ENCODE measurements around the gene SP6.

SP6 gene

DNA sequence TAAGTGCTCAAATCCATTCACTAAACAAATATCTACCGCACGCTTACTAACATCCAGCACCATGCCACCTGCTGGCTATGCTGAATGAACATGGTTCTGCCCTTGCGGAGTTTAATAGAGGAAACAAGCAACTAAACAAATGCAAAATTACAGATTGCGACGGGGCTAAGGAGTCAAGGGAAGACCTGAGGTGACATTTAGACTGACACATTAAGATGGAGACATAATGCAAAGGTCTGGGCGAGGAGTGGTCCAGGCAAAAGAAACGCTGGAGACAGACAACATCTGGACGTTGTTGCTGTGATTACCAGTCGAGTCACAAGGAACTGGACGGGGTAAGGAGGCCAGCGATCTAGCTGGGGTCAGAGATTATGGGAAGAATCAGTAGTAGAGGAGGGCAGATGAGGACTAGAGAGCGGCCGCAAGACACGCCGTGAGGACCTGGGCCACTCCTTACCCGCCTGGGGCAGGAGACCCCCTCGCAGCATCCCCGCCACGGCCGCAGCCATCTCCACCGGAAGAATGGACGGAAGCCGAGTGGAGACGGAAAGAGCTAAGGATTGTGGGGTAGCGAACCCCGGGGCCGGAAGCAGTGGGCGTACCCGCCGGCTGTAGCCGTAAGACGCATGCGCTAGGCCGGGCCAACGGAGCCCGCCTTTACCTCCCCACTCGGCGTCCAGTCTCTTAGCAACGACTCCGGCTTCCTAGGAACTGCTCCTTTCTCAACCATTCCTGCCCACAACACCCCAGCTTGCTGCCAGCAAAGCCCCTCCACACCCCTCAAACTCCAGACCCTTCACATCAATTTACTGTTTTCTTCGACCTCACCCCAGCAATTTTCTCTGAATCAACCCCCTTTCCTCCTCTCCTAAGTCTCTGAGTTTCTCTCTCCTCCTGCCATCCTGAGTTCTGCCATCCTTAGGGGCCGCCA is 19.7 kb downstream of the SP6 start, which contains the start of the genes LRRC46 and MRPL10:
TSS of gene LRRC46 (plus strand) at position 668 of the 931 bp plus-strand sequence. CDS start 320 bp downstream, outside the sequence.
TSS of gene MRPL10 (minus strand) at position 539 of the 931 bp plus-strand sequence. CDS start at position 509, 30 bp downstream.
- peak; percentile 80 to 94 (median 87) for DNase-seq

GRCh38 chr17:47830396-47831002 is 20.5 kb downstream of the SP6 start:
- no peak for DNase-seq

- peak in 2 of 5 experiments; percentile 92 to 95 for DNase-seq
Observed at GRCh38 chr17:47829870-47830269, 21.1 kb downstream of the SP6 start.

- DNase-seq: no peak
Observed at GRCh38 chr17:47823519-47823918, 27.4 kb downstream of the SP6 start.

GRCh38 chr17:47822785-47823184 is 28.2 kb downstream of the SP6 start:
- DNase-seq: no peak

GRCh38 chr17:47821424-47822391 is 29.3 kb downstream of the SP6 start, which contains the start of gene OSBPL7:
Gene OSBPL7, minus strand, starts transcription at chr17:47821794. Its CDS starts 1,516 bp downstream, at chr17:47820278.
- peak; percentile 31 to 89 (median 60) for DNase-seq

DNA sequence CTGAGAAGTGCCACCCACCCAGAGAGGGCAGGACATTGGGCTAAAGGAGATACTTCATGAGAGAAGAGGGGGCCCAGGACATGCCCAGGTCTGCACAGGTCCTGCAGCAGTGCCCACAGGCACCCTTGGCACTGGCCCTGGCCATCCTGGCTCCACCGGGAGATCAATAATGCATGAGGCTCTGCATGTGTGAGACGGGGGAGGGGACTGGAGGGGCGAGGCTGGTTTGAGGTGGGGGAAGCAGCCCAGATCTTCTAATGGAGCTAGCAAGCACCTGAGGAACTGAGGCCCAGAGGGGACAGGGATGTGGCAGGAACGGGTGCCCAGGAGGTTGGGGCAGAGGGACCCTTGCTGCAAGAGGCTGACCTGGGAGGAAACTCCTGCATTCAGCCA is 29.9 kb downstream of the SP6 start:
- no peak for DNase-seq

DNA sequence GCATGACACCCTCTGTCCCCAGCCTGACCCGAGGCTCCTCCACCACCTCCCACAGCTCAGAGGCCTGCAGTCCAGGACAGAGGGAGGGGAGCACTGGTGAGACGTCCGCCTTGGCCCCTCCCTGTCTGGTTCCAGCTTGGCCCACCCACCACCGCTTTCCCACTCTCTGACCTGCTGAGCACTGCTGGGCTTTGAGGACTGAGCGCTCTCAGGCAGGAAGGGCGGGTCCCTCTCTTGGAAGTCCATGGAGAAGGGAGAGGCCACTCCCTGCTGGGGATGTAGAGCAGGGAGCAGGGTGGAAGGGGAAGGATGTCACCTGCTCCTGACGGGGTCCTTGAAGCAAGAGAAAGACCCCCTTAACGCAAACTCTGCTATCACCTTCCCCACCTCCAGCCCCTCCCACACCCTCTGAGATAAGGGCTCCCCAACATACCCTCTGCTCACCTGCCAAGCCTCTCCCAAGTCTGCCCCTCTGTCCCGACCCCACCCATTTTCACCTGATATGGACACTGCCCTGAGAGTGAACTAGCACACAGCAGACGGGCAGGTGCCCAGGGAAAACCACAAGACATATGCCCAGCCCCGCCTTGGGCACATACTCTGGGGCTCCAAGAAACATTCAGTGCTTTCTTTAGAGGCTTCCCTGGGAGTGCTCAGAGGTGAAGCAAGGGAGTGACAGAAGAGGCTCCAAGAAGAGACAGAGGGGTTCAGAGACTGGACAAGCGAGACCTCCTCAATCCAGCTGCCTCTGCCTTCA is 30.8 kb downstream of the SP6 start:
- no peak for DNase-seq

- DNase-seq: no peak
Observed at GRCh38 chr17:47819475-47819874, 31.5 kb downstream of the SP6 start.

- no peak for DNase-seq
Observed at GRCh38 chr17:47818002-47818695, 32.8 kb downstream of the SP6 start.

- DNase-seq: no peak
Observed at GRCh38 chr17:47816947-47817346, 34.0 kb downstream of the SP6 start.

GRCh38 chr17:47816111-47816735 is 34.7 kb downstream of the SP6 start:
- DNase-seq: no peak

DNA sequence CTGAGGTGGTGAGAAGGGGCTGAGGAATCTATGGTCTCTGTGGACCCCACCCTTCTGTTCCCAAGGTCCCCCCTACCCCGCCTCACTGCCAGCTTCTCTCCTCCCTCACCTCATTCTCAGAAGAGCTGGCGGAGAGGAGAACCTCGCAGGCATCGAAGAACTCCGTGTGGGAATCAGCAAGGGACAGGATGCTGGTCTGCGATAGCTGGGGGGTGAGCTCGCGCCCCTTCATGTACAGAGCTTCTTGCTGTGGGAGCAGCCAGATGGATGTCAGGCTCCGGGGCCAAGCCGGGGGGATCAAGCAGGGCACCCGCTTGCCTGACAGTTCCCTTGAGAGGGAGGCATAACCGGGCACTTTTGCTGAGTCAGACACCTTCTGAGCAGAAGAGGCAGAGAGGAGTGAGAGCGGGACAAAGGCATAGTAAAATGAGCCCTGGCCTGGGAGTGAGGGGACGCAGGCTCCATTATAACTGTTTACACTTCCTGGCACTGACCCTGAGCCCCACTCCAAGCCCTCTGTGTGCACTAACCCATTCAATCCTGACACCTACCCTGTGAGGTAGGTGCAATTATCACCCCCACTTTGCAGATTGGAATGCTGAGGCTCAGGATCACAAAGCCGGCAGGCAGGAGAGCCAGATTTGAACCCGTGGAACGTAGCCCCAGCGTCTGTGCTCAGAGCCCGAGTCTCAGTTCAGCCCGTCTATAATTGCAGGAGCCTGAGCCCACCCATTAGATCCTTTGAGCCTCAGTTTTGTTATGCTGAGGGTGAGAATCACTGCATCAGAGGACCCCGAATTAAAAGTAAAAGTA is 35.7 kb downstream of the SP6 start:
- DNase-seq: no peak

DNA sequence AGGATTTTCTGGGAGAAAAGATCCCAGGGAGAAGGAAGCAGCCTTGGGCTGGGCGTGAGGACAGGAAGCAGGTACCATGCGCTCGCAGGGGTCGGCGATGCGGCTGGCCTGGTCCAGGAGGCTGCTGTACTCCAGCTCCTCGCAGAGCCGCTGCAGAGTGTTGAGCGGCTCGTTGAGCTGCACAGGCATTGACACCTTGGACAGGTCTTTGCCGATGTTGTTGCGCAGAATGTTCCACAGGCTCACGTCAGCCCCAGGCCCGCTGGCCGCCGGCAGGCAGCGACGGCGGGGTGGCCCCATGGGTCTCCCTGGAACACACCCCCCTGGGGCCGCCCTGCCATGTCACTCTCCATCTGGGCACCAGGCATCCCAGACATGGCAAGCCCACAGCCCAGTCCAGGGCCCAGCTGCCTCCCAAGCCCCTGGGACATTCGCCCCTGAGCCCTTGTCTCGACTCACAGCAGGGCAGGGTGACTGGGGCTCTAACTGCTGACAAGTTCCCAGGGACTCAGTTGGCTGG is 37.4 kb downstream of the SP6 start:
- DNase-seq: no peak

DNA sequence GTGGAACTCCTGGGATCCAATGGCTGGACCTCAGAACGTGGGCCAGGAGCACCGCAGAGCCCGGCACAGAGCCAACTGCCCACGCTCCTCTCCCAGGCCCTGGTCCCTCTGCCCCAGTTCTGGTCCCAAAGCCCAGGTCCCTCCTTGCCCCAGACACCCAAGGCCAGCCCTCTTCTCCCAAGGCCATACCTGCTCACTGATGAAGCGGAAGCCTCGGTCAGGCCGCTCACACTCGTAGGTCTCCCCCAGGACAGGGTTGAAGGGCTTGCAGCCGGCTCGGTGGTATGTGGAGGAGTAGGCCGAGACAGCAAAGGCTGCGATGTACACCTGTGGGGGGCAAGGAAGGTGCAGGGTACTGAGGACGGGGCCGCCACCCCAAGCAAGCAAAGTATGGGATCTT is 37.9 kb downstream of the SP6 start:
- DNase-seq: no peak

DNA sequence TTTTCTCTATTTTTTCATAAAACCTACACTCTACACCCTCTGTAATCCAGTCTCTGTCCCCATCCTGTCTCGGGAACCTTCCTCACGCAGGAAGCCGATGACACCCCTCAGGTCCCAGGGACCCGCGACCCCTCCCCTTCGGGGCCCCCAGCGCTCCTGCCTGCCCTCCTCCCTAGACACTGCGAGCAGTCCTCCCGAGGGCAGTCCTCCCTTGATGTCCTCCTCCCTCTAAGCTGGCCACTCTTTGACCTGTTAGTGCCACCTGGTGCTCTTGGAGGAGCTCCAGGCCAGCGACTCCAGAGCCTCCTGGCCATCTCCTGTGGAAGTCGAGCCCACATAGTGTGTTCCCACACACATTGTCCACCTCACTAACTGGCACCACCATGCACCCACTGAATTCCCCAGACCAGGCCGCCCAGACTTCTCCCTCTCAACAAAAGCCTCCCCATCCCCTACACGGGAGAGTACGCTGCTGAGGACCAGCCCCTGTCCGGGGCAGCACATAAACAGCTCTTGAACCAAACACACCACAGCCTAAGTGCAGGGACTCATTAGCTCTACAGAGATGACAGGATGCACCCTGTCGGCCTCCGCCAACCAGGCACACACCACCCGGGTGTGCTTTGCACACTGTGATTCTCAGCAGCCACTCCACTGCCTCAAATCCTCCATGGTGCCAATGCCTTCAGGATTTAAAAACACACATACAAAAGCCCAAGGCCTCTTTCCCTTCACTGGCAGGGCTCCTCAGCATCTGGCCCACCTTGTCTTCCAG is 38.6 kb downstream of the SP6 start:
- DNase-seq: no peak

- no peak for DNase-seq
Observed at GRCh38 chr17:47811709-47812108, 39.3 kb downstream of the SP6 start.

DNA sequence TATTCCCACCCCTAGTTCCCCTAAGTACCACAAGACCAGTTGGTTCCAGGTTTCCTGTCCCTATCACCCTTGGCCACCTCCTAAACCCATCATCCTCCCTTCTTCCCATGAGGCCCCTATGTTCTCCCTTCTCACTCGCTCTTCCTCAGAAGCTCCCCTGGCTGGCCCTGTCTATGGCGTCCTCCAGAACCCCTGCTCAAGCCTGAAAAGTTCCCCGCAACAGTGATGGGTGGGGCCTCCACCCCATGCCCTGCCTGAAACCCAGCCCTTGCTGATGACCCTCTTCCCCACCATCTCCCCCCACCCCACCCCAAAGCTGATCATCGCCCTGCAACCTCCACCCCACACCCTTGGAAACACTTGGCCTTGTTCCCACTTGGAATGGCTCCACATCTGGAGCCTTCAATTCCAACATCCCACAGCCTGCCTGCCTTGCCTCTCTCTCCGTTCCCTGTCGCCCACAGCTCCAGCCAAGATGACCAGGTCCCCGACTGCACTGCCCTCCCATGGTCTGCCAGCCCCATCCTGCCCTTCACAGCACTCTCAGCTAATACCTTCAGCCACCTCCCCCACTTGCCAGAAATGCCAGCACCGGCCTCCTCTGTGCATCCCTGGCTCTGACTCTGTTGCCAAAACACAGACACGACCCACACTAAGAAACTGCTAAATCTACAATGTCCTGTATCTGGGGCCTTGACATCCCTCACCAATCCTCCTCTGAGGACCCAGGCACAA is 39.9 kb downstream of the SP6 start:
- DNase-seq: no peak

All from T-helper 2 cell (primary cell).